Panc1 (cell line): ENCODE data around the gene ZNF521. TPM values are rescaled to one million over a fixed set of nuclear protein-coding genes. Genes with fewer than 3 reads are reported as not detected.

Source experiments
- ATAC-seq: fragments of 200-7000 bp; cut with Tn5 transposase; 2 replicates; pipeline ENCODE4 v1.9.1; 2020; ENCODE audit warnings: mild to moderate bottlenecking, moderate library complexity
- BruUV-seq: library from RNA; stranded (reverse); fragments of 400-500 nt; replicated peaks from 2 replicates; lab custom pipeline; 2021; lab: Mats Ljungman, UMichigan
- CTCF ChIA-PET: fragments of 300-600 bp; sonication (Branson Sonifier 250); formaldehyde crosslinking; loops from one replicate; lab custom pipeline; 2022; ENCODE audit warnings: antibody characterized with exemption; lab: Charles Lee
- POLR2A ChIA-PET: fragments of 300-600 bp; sonication (Branson Sonifier 250); formaldehyde crosslinking; loops from one replicate; lab custom pipeline; 2022; ENCODE audit warnings: antibody characterized with exemption; lab: Charles Lee
- DNase-seq: peaks from one replicate; pipeline ENCODE4 v3.0.0-alpha.2; 2010; ENCODE audit warnings: low read depth, low spot score
- H3K27ac ChIP-seq: 2 replicates; pipeline ENCODE4 v1.5.1; 2011; ENCODE audit warnings: mild to moderate bottlenecking, low read length, inconsistent platforms
- H3K27me3 ChIP-seq: fragments of 200-500 bp; sonication (Bioruptor generic); 2 replicates; pipeline ENCODE4 v1.6.0; 2014; ENCODE audit warnings: low read length, inconsistent platforms; ENCODE audit not compliant: control insufficient read depth, insufficient read depth
- H3K36me3 ChIP-seq: fragments of 200-500 bp; sonication (Bioruptor generic); 2 replicates; pipeline ENCODE4 v1.5.1; 2014; ENCODE audit warnings: inconsistent platforms, mild to moderate bottlenecking, low read length, moderate library complexity; ENCODE audit not compliant: control insufficient read depth, insufficient read depth
- H3K4me1 ChIP-seq: 2 replicates; pipeline ENCODE4 v1.5.1; 2011; ENCODE audit warnings: inconsistent platforms, mild to moderate bottlenecking, low read length, moderate library complexity; ENCODE audit not compliant: control insufficient read depth, insufficient read depth
- H3K4me3 ChIP-seq, 2 experiments: 2 replicates each; pipeline ENCODE4 v1.5.1; 2011 to 2012; ENCODE audit warnings: low read depth in 2 of 2, low read length in 2 of 2, mild to moderate bottlenecking in 2 of 2, inconsistent platforms in 1 of 2, moderate library complexity in 1 of 2
- H3K9me3 ChIP-seq: fragments of 200-500 bp; sonication (Bioruptor generic); 2 replicates; pipeline ENCODE4 v1.5.1; 2014; ENCODE audit warnings: low read depth, mild to moderate bottlenecking, inconsistent platforms, low read length, moderate library complexity; ENCODE audit not compliant: control insufficient read depth, insufficient read depth
- CTCF ChIP-seq: fragments of 450-650 bp; IDR thresholded peaks from 2 replicates; pipeline ENCODE4 v1.5.1; 2017; ENCODE audit warnings: mild to moderate bottlenecking
- POLR2AphosphoS5 ChIP-seq: IDR thresholded peaks from 2 replicates; pipeline ENCODE4 v1.6.1; 2012; ENCODE audit warnings: mild to moderate bottlenecking, low read depth, low read length, moderate library complexity
- REST ChIP-seq, 2 experiments: IDR thresholded peaks; 2 replicates each; pipeline ENCODE4 v1.6.1; 2011 to 2012; ENCODE audit warnings: low read depth in 2 of 2, control low read depth in 1 of 2, low read length in 1 of 2, mild to moderate bottlenecking in 1 of 2, moderate library complexity in 1 of 2; ENCODE audit not compliant: insufficient read depth in 1 of 2
- SIN3A ChIP-seq: IDR thresholded peaks from 2 replicates; pipeline ENCODE4 v1.6.1; 2012; ENCODE audit warnings: low read depth, mild to moderate bottlenecking, low read length, moderate library complexity, borderline replicate concordance; ENCODE audit not compliant: insufficient read depth
- TCF7L2 ChIP-seq: IDR thresholded peaks from 2 replicates; pipeline ENCODE4 v1.6.1; 2011; ENCODE audit warnings: mild to moderate bottlenecking, low read depth, low read length, inconsistent platforms
- in situ Hi-C: cut with HindIII; loops from 2 replicates; pipeline ENCODE4 v1.10.0; 2016; ENCODE audit warnings: low sequenced_read_pairs, low pct_unique_long_range_greater_than_20kb
- intact Hi-C: fragments of 100-400 bp; cut with micrococcal nuclease; formaldehyde crosslinking; loops from one replicate; pipeline ENCODE4 v1.10.0; 2022; ENCODE audit not compliant: unreplicated experiment
- total RNA-seq: library from RNA; stranded (reverse); gene quantifications from one replicate; pipeline ENCODE4 v1.2.1, GENCODE V29; 2021; ENCODE audit not compliant: unreplicated experiment

Gene ZNF521
- total RNA-seq, 1 experiment from 2014 or later, result 0.15 TPM

- Histone ChIP-seq H3K4me1 (no peaks in the 10 kb centered on the region), H3K4me3 (no peak overlapping the region), H3K9me3 (no peaks in the 10 kb centered on the region), H3K36me3 (no peaks in the 10 kb centered on the region), H3K27me3 (no peaks in the 10 kb centered on the region), H3K27ac (no peak overlapping the region)
- BruUV-seq, result no TSS peak
- TF ChIP-seq REST (IDR thresholded peaks at IDR 0.05; ENCODE audit: insufficient read depth in 1 of 2, low read depth in 2 of 2, low read length in 1 of 2) (no peak), POLR2AphosphoS5 (no peak), CTCF (no peak), SIN3A (no peak), TCF7L2 (no peak)
- DNase-seq (no peak), ATAC-seq (no peak)
- POLR2A ChIA-PET, result no interaction called here
- in situ Hi-C loops (no loop called here), intact Hi-C loops (no loop called here)
- CTCF ChIA-PET, result no interaction called here
These were observed 205.5 kb downstream of the ZNF521 start for GRCh38 chr18:25146512-25146910.

- ChIA-PET CTCF (no interaction called here), POLR2A (no interaction called here)
- H3K4me1 ChIP-seq, result no peaks in the 10 kb centered on the region
- no peak for DNase-seq
- no peak for ATAC-seq
- no peaks in the 10 kb centered on the region for H3K9me3 ChIP-seq
- intact Hi-C loops, result no loop called here
- BruUV-seq, result no TSS peak
- TF ChIP-seq POLR2AphosphoS5 (no peak), REST (IDR thresholded peaks at IDR 0.05; ENCODE audit: insufficient read depth in 1 of 2, low read depth in 2 of 2, low read length in 1 of 2) (no peak), CTCF (no peak), TCF7L2 (no peak), SIN3A (no peak)
- H3K27me3 ChIP-seq, result no peaks in the 10 kb centered on the region
- H3K4me3 ChIP-seq, result no peak overlapping the region
- in situ Hi-C loops, result no loop called here
- no peaks in the 10 kb centered on the region for H3K36me3 ChIP-seq
- no peak overlapping the region for H3K27ac ChIP-seq
These were observed 206.0 kb downstream of the ZNF521 start for GRCh38 chr18:25145731-25146511.
